ENCODE results near the gene KCTD10.

DNA sequence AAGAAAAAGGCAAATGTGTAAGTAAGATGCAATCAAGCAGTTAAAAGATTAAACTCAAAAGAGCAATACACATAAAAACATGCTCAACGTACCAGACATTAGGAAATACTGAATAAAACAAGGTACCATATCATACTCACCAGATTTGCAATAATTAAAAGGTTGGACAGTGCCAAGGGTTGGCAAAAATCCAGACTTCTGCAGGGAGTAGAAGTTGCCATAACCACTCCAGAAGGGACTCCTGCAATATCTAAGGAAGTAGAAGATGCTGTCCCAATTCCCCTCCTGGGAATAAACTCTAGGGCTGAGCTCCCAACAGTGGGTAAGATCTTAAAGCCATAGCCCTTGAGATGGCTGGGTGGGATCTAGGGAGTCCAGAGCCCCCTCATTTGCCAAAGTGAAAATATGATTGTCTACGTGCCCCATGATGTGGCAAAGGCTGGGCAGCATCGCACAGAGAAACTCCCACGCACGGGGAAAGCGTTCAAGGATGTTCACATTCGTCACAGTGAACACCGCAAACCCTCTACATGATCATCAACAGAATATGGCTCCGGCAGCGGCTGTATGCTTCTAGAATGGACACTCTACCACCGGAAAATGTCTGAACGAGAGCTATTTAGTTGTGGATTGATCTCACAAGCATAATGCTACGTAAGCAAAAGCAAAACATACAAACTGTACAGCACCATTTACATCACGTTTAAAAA lies 12.3 kb downstream of the KCTD10 start:
- no peak for TF ChIP-seq CTCF (IDR thresholded peaks at IDR 0.05)
- TF ChIP-seq POLR2AphosphoS5 (IDR thresholded peaks at IDR 0.05), result no peak
- TF ChIP-seq POLR2A (IDR thresholded peaks at IDR 0.05), result no peak

Data from transverse colon (tissue), 4 donors.